ELR (cell line): Measurements from ENCODE around the gene EP300.
"Not testable (repeated sequence)": the region's sequence is repeated elsewhere in the genome, so short reads cannot be mapped to it uniquely, and the experiment has no call there.

ENCODE experiments used
- DNase-seq: peaks from one replicate; pipeline ENCODE4 v3.0.0-alpha.2; 2015; ENCODE audit warnings: low read depth

Gene EP300

DNA sequence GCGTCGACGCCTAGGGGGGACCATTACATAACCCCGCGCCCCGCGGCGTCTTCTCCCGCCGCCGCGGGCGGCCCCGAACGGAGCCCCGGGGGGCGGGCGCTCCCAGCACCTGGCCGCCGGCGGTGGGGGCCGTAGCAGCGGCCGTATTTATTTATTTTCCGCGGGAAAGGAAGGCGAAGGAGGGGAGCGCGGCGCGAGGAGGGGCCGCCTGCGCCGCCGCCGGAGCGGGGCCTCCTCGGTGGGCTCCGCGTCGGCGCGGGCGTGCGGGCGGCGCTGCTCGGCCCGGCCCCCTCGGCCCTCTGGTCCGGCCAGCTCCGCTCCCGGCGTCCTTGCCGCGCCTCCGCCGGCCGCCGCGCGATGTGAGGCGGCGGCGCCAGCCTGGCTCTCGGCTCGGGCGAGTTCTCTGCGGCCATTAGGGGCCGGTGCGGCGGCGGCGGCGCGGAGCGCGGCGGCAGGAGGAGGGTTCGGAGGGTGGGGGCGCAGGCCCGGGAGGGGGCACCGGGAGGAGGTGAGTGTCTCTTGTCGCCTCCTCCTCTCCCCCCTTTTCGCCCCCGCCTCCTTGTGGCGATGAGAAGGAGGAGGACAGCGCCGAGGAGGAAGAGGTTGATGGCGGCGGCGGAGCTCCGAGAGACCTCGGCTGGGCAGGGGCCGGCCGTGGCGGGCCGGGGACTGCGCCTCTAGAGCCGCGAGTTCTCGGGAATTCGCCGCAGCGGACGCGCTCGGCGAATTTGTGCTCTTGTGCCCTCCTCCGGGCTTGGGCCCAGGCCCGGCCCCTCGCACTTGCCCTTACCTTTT is at the start of gene EP300:
TSS of gene EP300 (plus strand) at position 570 of the 795 bp plus-strand sequence. CDS start 413 bp downstream, outside the sequence.
- peak; percentile 85 for DNase-seq

DNA sequence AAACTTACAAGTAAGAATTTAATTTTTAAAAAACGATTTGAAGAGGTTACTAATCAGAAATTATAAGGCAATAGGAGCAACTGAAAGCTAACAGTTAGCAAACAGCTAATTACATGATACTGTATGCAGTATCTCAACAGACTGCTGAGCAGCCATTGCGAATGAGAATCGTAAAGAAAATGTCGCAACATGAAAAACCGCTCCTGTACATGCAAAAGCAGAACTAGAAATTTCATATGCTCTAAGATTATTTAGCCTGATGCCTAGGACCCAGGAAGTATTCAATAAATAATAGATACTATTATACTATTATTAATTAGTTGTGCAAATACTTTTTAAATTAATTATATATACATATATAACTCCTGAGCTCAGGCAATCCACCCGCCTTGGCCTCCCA is 48.7 kb upstream of the EP300 start:
- no peak for DNase-seq

DNA sequence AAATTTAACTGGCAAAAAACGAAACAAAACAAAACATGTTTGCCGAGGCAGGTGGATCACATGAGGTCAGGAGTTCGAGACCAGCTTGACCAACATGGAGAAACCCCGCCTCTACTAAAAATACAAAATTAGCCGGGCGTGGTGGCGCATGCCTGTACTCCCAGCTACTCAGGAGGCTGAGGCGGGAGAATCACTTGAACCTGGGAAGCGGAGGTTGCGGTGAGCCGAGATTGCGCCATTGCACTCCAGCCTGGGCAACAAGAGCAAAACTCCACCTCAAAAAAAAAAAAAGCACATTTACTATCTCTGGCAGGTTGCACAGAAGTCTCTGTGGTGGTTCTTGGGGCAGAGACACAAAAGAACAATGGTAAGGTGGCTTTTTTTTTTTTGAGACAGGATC is 46.8 kb upstream of the EP300 start:
- not testable (repeated sequence) for DNase-seq

DNA sequence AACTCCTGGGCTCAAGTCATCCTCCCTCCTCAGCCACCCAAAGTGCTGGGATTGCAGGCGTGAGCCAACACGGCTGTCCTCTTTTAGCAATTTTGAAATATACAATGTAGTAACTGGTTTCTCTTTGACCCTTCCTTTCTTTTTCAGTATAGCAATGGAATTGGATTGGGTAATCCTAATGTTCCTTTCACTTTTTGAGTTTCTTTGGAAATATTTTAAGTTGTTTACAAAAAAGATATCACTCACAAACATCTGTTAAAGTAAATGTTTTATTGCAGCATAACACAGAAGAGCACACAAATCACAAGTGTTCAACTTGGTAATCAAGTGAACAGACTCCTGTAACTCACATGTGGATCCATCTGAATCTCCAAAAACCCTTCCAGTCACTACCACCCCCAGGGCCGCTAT is 44.6 kb upstream of the EP300 start:
- no peak for DNase-seq

DNA sequence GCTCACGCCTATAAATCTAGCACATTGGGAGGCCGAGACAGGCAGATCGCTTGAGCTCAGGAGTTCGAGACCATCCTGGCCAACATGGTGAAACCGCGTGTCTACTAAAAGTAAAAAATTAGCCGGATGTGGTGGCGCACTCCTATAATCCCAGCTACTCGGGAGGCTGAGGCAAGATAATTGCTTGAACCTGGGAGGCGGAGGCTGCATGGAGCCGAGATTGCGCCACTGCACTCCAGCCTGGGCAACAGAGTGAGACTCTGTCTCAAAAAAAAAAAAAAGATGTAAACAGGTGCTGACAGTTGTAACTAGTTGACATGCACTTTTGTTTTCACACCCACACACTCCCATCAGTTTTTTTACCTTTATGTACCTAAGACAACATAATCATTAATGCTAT is 44.0 kb upstream of the EP300 start:
- DNase-seq = not testable (repeated sequence)

DNA sequence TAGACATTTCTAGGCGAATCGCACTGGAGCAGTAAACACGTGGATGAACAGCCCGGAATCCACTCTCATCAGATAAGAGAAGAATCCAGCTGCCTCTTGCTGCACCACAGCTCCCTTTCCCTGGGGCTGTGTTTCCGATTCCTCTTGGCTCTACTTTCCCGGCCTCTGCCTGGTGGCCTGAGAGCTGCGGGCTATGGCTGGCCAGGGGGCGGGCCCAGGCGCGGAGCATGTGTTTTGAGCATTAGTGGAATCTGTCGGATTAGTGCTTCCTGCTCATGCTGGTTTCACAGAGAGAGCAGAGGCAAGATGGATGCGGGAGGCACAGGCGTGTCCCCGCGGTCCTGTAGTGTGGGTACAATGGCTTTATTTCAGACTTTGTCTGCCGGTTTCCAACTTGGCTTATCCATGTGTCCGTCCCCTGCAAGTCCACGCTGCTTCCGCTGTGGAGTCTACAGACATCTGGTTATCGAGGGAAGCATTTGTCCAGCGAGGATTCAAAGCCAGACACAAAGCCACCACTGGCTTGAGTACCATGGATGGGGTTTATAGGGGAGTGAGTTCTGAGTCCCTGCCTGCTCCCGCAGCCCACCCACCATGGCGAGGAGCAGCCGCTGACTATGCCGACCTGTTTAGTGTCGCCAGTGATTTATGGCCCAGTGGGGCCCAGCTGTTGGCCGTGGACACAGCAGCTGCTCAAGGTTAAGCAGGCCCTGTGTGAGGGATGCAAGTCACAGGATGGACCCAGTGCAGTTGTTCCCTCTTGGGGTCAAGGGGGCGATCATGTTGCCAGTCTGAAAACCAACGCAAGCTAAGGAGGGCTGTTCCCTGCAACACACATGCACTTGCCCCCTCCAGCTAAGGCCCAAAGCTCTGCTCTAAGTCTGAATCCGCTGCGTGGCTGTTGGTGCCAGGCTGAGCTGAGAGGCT is 43.3 kb upstream of the EP300 start:
- peak; percentile 82 for DNase-seq

DNA sequence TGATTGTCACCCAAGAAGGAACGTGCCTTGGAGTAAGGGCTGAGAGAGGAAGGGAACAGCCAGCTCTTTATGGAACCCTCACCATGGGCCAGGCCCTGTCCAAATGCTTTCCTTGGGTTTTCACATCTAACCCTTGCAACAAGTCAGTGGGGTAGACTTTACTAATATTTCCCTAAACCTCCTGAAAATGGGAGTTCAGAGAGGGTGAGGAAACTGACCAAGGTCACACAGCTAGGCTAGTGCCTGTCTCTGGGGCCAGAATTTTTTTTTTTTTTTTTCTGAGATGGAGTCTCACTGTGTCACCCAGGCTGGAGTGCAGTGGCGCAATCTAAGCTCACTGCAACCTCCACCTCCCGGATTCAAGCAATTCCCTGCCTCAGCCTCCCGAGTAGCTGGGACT is 42.6 kb upstream of the EP300 start:
- DNase-seq = not testable (repeated sequence)

DNA sequence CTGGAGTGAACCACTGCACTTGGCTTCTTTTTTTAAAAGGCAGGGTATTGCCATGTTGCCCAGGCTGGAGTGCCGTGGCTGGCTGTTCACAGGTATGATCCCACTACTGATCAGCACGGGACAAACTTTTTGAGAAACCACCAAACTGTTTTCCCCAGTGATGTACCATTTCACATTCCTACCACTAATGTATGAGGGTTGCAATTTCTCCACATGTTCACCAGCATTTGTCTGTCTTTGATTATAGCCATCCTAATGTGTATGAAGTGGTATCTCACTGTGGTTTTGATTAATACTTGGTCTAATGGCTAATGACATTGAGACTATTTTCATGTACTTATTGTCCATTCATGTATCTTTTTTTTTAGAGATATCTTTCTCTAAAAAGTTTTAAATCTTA is 41.5 kb upstream of the EP300 start:
- peak; percentile 29 for DNase-seq

DNA sequence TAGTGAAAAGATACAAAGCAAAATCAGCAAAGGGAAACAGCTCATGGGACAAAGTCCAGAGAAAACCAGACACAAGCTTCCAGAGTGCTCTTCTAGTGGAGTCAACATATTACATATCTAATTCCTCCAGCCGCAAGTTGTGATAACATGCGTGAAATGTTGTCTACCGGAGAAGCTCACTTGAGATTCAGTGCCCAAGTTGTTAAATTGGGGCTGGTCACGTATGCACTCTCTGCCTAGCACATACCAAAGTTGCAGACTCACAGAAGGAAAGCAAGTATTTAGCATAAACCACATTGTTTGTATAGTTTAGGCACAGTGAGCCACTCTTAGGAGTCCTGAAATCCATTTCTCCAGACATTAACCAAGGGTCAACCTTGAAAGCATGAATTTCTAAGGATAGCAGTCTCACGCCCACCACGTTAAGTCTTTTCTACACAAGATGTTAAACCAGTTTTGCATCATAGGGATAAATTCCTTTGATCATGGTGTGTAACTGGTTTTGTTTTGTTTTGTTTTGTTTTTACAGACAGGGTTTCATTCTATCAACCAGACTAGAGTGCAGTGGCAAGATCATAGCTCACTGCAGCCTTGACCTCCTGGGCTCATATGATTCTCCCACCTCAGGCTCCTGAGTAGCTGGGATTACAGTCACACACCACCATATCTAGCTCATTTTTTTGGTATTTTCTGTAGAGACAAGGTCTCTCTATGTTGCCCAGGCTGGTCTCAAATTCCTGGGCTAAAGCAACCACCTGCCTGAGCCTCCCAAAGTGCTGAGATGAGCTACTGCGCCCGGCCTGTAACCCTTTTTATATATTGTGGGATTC is 39.5 kb upstream of the EP300 start:
- DNase-seq = peak; percentile 81

DNA sequence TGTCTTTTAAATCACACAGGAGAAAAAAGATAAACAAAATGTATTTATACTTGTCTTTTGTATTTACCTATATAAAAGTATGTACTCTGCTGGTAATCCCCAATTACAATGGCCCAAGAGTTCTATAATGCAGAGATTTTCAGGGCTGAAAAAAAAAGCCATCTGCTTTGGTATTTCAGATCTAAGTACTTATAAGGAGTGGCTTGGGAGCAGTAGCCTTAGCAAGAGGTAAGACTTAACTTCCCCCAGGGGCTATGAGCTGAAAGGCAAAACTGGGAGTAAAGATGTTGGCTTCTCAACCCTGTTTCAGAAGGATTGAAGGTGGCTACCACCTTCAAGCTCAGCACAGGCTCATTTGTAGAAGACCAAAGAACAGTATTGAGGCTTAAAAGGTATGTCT is 35.3 kb upstream of the EP300 start:
- DNase-seq = no peak

DNA sequence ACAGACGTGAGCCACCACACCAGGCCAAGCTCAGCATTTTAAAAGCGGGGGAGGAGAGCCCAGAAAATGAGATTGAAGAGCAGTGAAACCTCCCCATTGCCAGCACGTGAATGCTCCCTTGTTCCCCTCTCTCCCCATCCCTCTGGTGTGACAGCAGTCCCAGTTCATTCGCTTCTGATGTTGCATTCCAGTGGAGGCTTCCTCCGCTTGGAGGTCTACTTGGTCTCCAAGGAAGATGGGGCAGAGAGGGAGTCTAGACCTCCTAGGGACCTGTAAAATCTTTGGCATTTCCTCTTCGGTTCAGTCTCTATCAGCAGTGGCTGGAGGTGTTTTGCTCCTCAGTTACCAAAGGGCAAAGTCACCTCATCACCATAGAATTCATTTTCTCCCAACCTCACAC is 30.2 kb upstream of the EP300 start:
- DNase-seq = no peak

DNA sequence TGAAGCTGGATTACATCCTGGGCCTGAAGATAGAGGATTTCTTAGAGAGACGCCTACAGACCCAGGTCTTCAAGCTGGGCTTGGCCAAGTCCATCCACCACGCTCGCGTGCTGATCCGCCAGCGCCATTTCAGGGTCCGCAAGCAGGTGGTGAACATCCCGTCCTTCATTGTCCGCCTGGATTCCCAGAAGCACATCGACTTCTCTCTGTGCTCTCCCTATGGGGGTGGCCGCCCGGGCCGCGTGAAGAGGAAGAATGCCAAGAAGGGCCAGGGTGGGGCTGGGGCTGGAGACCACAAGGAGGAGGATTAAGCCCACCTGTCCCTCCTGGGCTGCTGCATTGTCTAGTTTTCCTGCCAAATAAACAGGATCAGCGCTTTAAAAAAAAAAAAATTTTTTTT is 28.1 kb upstream of the EP300 start:
- DNase-seq = not testable (repeated sequence)

DNA sequence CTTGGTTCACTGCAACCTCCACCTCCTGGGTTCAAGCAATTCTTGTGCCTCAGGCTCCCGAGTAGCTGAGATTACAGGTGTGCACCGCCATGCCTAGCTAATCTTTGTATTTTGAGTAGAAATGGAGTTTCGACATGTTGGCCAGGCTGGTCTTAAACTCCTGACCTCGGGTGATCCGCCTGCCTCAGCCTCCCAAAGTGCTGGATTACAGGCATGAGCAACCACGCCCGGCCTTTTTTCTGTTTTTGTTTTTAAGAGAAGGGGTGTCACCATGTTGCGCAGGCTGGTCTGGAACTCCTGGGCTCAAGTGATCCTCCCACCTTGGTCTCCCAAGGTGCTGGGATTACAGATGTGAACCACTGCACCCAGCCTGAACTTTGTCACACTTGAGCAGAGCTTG is 26.1 kb upstream of the EP300 start:
- not testable (repeated sequence) for DNase-seq

DNA sequence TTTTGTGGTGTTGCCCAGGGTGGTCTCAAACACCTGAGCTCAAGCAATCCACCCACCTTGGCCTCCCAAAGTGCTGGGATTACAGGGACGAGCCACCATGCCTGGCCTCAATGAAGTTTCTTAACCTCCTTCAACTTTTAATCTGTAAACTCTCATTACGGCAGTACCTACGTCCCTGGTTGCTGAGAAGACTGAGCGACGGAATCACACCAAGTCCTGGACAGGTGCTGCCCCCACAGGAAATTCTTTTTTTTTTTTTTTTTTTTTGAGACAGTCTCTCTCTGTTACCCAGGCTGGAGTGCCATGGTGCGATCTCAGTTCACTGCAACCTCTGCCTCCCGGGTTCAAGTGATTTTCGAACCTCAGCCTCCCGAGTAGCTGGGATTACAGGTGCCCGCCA is 24.4 kb upstream of the EP300 start:
- DNase-seq = not testable (repeated sequence)

DNA sequence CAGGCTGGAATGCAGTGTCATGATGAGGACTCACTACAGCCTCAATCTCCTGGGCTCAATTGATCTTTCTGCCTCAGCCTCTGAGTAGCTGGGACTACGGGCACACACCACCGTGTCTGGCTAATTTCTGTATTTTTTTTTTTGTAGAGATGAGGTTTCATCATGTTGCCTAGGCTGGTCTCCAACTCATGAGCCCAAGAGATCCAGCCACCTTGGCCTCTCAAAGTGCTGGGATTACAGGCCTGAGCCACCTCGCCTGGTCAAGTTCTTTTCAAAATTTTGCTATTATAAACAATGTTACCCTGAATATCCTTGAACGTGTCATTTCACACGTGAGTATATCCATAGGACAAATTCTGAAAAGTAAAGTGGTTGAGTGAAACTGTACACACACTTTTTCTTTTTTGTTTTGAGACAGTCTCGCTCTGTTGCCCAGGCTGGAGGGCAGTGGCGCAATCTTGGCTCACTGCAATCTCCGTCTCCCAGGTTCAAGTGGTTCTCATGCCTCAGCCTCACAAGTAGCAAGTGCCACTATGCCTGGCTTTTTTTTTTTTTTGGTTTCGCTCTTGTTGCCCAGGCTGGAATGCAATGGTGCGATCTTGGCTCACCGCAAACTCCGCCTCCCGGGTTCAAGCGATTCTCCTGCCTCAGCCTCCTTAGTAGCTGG is 21.6 kb upstream of the EP300 start:
- no peak for DNase-seq

DNA sequence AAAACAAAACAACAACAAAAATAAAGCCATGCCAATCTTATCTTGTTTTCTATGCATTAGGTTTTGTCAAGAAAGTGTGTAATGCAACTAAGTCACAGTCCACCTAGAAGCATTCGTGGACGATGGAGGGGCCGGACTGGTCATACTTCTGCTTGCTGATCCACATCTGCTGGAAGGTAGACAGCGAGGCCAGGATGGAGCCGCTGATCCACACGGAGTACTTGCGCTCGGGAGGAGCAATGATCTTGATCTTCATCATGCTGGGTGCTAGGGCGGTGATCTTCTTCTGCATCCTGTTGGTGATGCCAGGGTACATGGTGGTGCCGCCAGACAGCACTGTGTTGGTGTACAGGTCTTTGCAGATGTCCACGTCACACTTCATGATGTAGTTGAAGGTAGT is 18.3 kb upstream of the EP300 start:
- no peak for DNase-seq

DNA sequence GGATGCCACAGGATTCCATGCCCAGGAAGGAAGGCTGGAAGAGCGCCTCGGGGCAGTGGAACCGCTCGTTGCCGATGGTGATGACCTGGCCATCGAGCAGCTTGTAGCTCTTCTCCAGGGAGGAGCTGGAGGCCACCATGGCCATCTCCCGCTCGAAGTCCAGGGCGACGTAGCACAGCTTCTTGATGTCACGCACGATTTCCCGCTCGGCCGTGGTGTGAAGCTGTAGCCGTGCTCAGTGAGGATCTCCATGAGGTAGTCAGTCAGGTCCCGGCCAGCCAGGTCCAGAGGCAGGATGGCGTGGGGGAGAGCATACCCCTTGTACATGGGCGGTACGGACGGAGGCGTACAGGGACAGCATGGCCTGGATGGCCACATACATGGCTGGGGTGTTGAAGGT is 17.9 kb upstream of the EP300 start:
- DNase-seq = no peak

DNA sequence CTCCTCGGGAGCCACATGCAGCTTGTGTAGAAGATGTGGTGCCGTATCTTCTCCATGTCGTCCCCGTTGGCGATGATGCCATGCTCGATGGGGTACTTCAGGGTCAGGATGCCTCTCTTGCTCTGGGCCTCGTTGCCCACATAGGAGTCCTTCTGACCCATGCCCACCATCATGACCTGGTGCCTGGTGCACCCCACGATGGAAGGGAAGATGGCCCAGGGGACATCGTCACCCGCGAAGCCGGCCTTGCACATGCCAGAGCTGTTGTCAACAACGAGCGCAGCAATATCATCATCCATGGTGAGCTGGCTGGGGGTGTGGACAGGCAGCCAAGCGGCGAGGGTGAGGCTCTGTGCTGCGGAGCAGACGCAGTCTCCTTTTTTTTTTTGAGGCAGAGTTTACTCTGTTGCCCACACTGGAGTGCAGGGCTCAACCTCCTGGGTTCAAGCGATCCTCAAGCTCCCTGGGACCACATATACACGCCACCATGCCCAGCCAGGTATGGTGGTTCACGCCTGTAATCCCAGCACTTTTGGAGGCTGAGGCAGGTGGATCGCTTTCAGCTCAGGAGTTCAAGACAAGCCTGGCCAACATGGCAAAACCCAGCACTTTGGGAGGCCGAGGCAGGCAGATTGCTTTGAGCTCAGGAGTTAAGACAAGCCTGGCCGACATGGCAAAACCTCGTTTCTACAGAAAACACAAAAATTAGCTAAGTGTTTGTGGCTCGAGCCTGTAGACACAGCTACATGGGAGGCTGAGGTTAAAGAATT is 17.3 kb upstream of the EP300 start:
- DNase-seq = no peak

DNA sequence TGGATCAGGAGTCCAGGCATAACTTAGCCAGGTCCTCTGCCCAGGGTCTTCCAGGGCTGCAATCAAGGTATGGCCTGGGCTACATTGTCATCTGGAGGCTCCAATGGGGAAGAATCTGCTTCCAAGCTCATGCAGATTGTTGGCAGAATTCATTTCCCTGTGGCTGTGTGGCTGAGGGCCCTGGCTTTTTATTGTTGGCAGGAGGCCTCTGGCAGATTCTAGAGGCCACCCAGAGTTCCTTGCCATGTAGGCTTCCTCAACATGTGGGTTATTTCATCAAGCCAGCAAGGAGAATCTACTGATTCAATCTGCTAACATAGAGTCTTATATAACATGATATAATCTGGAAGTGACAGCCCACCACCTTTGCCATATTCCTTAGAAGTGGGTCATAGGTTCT is 16.4 kb upstream of the EP300 start:
- DNase-seq = no peak

DNA sequence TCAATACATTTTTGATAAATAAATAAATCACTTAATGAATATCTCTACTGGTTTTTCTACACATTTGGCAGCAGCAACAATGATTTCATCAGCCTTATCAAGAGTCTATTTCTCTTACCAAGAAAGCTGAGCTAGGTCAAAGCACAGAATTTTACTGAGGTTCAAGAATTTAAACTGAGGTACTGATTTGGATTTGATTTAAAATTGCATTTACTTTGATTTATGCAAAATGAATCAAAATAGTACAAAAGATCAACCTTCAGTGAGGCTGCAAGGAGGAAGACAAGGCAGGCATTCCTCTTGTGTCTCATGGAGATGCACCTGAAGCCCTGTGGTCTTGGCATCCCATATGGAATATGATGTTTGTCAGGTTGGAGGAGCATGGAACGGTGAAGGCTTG is 15.5 kb upstream of the EP300 start:
- no peak for DNase-seq

DNA sequence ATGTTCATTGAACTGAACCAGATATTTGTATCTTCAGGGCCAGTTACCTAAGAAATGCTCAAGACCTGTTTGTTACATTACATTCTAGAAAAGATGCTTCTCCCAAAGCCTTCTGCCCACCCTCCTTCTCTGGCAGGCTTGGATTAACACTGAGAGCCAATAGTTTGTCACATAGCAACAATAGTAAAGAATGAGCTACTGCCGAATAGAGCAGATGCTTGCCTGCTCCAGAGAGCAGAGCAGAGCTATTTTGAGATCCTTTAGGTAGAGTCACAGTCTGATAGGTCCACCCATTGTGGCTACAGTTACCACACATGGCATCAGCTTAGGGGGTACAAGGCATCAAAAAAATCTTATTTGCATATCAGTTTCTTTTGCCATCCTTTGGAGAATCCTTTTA is 13.5 kb upstream of the EP300 start:
- DNase-seq = no peak
